Nasal cavity respiratory epithelium epithelial cell of viscerocranial mucosa (primary cell): ENCODE results near the gene FAM229B. TPM values are rescaled to one million over a fixed set of nuclear protein-coding genes. Genes with fewer than 3 reads are reported as not detected.

Experiments used
- total RNA-seq: library from RNA; depleted of rRNA; stranded (reverse); fragments of >200 nt; gene quantifications from 2 replicates; pipeline ENCODE4 v1.2.3, GENCODE V29; 2014

The FAM229B gene, protein sequence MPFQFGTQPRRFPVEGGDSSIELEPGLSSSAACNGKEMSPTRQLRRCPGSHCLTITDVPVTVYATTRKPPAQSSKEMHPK
- total RNA-seq: 1.7 and 3.1 TPM in 2 replicates

DNA sequence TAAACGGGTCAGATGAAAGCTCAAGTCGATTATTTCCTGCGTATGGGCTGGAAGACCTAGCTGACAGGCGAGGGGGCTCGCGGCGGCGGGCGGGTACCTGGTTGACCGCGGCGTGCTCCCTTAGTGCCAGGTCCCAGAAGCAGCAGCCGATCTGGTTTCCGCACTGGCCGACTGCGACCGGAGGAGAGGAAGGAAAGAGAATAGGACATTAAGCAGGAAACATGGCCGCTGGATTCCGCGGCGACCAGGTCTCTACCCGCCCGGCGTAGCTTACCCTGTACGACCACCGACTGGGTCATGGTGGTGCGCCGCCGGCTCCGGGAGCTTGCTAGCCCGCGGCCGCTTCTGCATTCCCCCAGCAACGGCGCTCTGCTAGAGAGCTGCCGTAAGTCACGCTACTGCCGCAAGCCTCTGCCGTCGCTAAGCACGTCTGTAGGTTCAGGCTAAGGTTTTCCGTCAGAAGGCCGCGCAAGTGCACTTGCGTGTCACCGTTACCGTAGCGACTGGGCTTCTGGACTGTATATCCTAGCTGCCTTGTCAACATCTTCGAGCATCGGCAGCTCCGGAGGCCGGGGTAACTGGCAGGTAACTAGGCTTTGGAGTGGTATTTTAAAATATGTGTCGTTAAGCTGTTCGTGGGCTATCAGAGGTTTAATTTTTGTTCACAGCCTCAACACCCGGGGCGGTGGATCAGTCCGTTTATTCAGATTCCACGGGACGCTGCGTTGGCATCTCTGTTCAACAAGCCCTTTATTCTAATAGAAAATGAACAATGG lies at the start of gene FAM229B, which contains the start of gene TUBE1:
Gene FAM229B, plus strand, starts transcription at position 456 of the 776 bp plus-strand sequence. CDS start 11,693 bp downstream, outside the sequence.
Gene TUBE1, minus strand, starts transcription at position 347 of the 776 bp plus-strand sequence. Its CDS starts 48 bp downstream, at position 299.

DNA sequence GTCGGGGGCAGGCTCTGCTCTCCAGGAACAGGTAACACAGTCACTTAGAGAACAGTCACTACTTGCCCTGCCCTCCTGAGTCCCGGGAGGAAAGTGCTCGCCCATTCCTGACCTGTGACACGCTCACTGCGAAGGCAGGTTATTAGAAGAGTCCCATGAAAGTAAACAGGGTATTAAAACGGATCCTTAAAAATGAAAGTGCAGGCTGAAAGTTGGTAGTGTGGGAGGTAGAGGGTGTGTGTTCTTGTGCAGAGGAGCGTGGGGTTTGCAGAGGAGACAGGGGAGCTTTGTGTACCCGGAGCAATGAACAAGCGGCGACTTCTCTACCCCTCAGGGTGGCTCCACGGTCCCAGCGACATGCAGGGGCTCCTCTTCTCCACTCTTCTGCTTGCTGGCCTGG lies 33.4 kb upstream of the FAM229B start, which contains the start of gene CCN6:
Gene CCN6, plus strand, starts transcription at position 104 of the 400 bp plus-strand sequence. Its CDS starts 254 bp downstream, at position 358.

Other genes with a start within 250 kb of the FAM229B start
- gene FYN, start 214.1 kb upstream of the FAM229B start, total RNA-seq: 86.5 and 108 TPM in 2 replicates
- gene CCN6, start 33.5 kb upstream of the FAM229B start, total RNA-seq: not detected in 2 replicates
- gene TUBE1, start 109 bp upstream of the FAM229B start, total RNA-seq: 53.2 and 55.4 TPM in 2 replicates
- 0.68 and 2.3 TPM in 2 replicates for gene LAMA4, start 167.0 kb downstream of the FAM229B start, total RNA-seq